Thoracic aorta (tissue), 2 donors: ENCODE data around the gene PARN. TPM values are rescaled to one million over a fixed set of nuclear protein-coding genes. Genes with fewer than 3 reads are reported as not detected.

ENCODE experiments used
- ATAC-seq: fragments of 150-250 bp; one replicate; pipeline ENCODE4 v1.8.0; 2017; ENCODE audit warnings: low read depth; ENCODE audit not compliant: insufficient number of reproducible peaks, low FRiP score
- DNase-seq: peaks from one replicate; pipeline ENCODE4 v3.0.0-alpha.2; 2020; ENCODE audit warnings: low spot score
- H3K27ac ChIP-seq, 2 donors: fragments of 200-600 bp; sonication (generic); 1 replicate in 1 of 2; 2 replicates in 1 of 2; pipeline ENCODE4 v1.5.1; 2016; ENCODE audit warnings: mild to moderate bottlenecking in 2 of 2, moderate library complexity in 2 of 2
- H3K27me3 ChIP-seq: fragments of 200-600 bp; sonication (generic); replicated peaks from 2 replicates; pipeline ENCODE4 v1.6.0; 2016; ENCODE audit warnings: mild to moderate bottlenecking; ENCODE audit not compliant: insufficient read depth
- H3K36me3 ChIP-seq: fragments of 200-600 bp; sonication (generic); one replicate; pipeline ENCODE4 v1.5.1; 2016
- H3K4me1 ChIP-seq, 2 donors: fragments of 200-600 bp; sonication (generic); 1 replicate in 1 of 2; 2 replicates in 1 of 2; pipeline versions ENCODE4 v1.5.1 to v1.6.0; 2016; ENCODE audit warnings: low read depth in 2 of 2, mild to moderate bottlenecking in 1 of 2; ENCODE audit not compliant: control insufficient read depth in 1 of 2
- H3K4me3 ChIP-seq: fragments of 200-600 bp; sonication (generic); 2 replicates; pipeline ENCODE4 v1.5.1; 2016; ENCODE audit warnings: mild to moderate bottlenecking
- H3K9me3 ChIP-seq: fragments of 200-600 bp; sonication (generic); 2 replicates; pipeline ENCODE4 v1.5.1; 2016
- CTCF ChIP-seq: fragments of 200-600 bp; sonication (generic); IDR thresholded peaks from one replicate; pipeline ENCODE4 v1.5.1; 2019; ENCODE audit warnings: antibody characterized with exemption
- total RNA-seq, 2 donors: library from RNA; depleted of rRNA; stranded (reverse); fragments of >200 nt; gene quantifications; one replicate each; pipeline versions ENCODE4 v1.1.0 to v1.2.3, GENCODE V29; 2016

PARN gene
- total RNA-seq, 2 donors from 2014 or later: 51.0 to 66.7 TPM

- Histone ChIP-seq H3K4me1 (peaks cover 0 to 37% of the 10 kb centered on the region in 2 donors), H3K36me3 (no peaks in the 10 kb centered on the region), H3K27me3 (no peaks in the 10 kb centered on the region), H3K4me3 (no peak overlapping the region), H3K27ac (no peak overlapping the region), H3K9me3 (no peaks in the 10 kb centered on the region)
- no peak for DNase-seq
- TF ChIP-seq CTCF: no peak
- no peak for ATAC-seq
These were observed 135.6 kb downstream of the PARN start for GRCh38 chr16:14494396-14494966.

GRCh38 chr16:14493791-14494190 lies 136.3 kb downstream of the PARN start:
- no peaks in the 10 kb centered on the region for H3K9me3 ChIP-seq
- DNase-seq (no peak), ATAC-seq (no peak)
- H3K36me3 ChIP-seq: no peaks in the 10 kb centered on the region
- H3K27me3 ChIP-seq: no peaks in the 10 kb centered on the region
- H3K4me3 ChIP-seq: no peak overlapping the region
- no peak for TF ChIP-seq CTCF
- no peak overlapping the region for H3K27ac ChIP-seq
- H3K4me1 ChIP-seq: peaks cover 0 to 32% of the 10 kb centered on the region in 2 donors

GRCh38 chr16:14492614-14493013 lies 137.4 kb downstream of the PARN start:
- Histone ChIP-seq H3K4me1 (peaks cover under 1 to 26% of the 10 kb centered on the region in 2 donors), H3K4me3 (no peak overlapping the region), H3K27ac (no peak overlapping the region), H3K36me3 (no peaks in the 10 kb centered on the region), H3K9me3 (no peaks in the 10 kb centered on the region), H3K27me3 (no peaks in the 10 kb centered on the region)
- DNase-seq: no peak
- ATAC-seq: no peak
- no peak for TF ChIP-seq CTCF

DNA sequence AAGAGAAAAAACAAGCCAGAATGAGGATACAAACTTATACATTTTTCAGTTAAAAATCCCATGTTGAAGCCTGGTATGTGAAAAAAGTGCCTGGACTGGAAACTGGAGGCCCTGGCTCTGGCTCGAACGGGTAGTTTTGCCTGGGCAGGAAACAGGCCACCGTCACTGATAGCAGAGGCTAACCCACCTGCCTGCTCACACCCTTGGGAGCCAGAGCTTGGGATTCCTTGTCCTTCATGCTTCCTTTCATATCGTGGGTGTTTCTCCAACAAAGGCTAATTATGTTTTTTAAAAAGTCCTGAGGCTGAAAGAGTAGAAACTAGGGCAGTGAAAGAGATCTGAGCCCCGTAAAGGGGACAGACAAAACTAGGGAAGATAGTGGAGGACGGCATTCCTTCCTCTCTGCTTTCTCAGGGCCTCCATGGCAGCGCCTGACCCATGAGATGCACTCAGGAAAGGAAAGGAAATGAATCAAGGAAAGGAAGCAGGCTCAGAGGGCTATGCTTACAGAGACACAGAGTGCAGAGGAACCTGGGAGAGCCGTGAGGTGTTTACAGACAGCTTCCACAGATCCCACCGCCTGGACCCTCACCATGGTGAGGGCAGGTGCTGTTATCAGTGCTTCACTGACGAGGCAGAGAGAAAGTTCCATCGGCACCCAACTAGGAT lies 138.1 kb downstream of the PARN start:
- H3K9me3 ChIP-seq: no peaks in the 10 kb centered on the region
- H3K27ac ChIP-seq: no peak overlapping the region
- no peak for TF ChIP-seq CTCF
- H3K4me1 ChIP-seq: peaks cover 7 to 26% of the 10 kb centered on the region in 2 donors
- no peak for ATAC-seq
- H3K4me3 ChIP-seq: no peak overlapping the region
- no peaks in the 10 kb centered on the region for H3K27me3 ChIP-seq
- DNase-seq: no peak
- H3K36me3 ChIP-seq: no peaks in the 10 kb centered on the region

DNA sequence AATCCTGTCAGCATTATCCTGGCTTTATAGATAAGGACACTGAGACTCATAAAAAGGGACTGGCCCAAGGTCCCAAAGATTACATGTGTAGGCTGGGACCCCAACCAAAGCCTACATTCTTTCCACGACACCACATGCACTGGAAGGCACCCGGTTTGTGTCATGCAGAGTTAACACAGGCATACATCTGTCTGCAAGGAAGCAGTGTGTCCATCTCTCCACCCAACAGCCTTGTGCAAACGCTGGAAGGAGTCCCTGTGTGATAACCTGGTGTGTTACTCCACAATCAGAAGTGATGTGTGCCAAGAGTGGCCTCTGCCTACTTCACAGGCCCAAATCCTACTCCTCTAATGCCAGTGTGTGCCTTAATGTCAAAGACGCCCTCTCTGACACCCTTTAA lies 139.8 kb downstream of the PARN start:
- H3K4me1 ChIP-seq: peaks cover 17 to 21% of the 10 kb centered on the region in 2 donors
- no peaks in the 10 kb centered on the region for H3K27me3 ChIP-seq
- no peak for ATAC-seq
- TF ChIP-seq CTCF: no peak
- H3K4me3 ChIP-seq: no peak overlapping the region
- H3K36me3 ChIP-seq: no peaks in the 10 kb centered on the region
- no peaks in the 10 kb centered on the region for H3K9me3 ChIP-seq
- DNase-seq: no peak
- H3K27ac ChIP-seq: no peak overlapping the region
